ENCODE results near the gene RAI1. TPM values are rescaled to one million over a fixed set of nuclear protein-coding genes. Genes with fewer than 3 reads are reported as not detected.
A peak's percentile ranks its signal among the peaks of the same experiment; 100 is the strongest.

RAI1 gene
- total and polyA plus RNA-seq, 2 of the 13 experiments (the other 11 are each of a cell fraction or from before 2014, with no cell fraction given): 3.4 to 5.2 TPM

- FAIRE-seq: no peak
- no peak overlapping the region for H3K4me2 ChIP-seq (ENCODE audit: low read depth, low read length)
- H3K4me1 ChIP-seq (ENCODE audit: insufficient read depth, low read length): peaks cover 32% of the 10 kb centered on the region
- in situ Hi-C loops (cut with HindIII; ENCODE audit: extremely low pct_ligation_motif_present, low pct_unique_long_range_greater_than_20kb): loop anchor here (5.0 kb wide), 1 partner anchor 49 kb away; no protein-coding TSS in a partner anchor
- no peak overlapping the region for H2AFZ ChIP-seq (ENCODE audit: low read length)
- H3K9ac ChIP-seq (ENCODE audit: insufficient read depth, low read depth, low read length): no peak overlapping the region
- ATAC-seq: no peak
- no peak for DNase-seq (ENCODE audit: low spot score)
- no peaks in the 10 kb centered on the region for H3K9me3 ChIP-seq (ENCODE audit: low read length)
- no peak overlapping the region for H3K4me3 ChIP-seq (replicated peaks in 1 of 3; ENCODE audit: insufficient read depth in 1 of 3, low read depth in 2 of 3, low read length in 3 of 3)
- ChIA-PET CTCF (ENCODE audit: low intra/inter-chr PET ratio, low total read pairs) (interaction anchor here (3.6 kb wide), 1 partner anchor 46 kb away, joined by 53 read pairs; no protein-coding TSS in a partner anchor), POLR2A (interaction anchor here (1.5 kb wide), 1 partner anchor 24 kb away, joined by 5 read pairs; the partner anchor contains the start of gene SREBF1)
- no peaks in the 10 kb centered on the region for H3K79me2 ChIP-seq (ENCODE audit: insufficient read depth, low read length)
- H4K20me1 ChIP-seq (ENCODE audit: insufficient read depth, low read length): peaks cover 14% of the 10 kb centered on the region; the same call in 1 of the 2 replicates
- no CpG with 5 or more reads among the region's 16 CpGs for WGBS (ENCODE audit: low lambda C conversion rate)
- H3K36me3 ChIP-seq (replicated peaks in 1 of 2; ENCODE audit: control insufficient read depth in 1 of 2, insufficient read depth in 2 of 2, low read length in 2 of 2): peaks cover 41 to 50% of the 10 kb centered on the region in 2 experiments
- no TSS peak for BruUV-seq (replicated peaks)
- intact Hi-C loops (cut with micrococcal nuclease; ENCODE audit: unreplicated experiment): no loop called here
- TF ChIP-seq AGO2 (optimal IDR thresholded peaks at IDR 0.05; ENCODE audit: low read depth, low read length) (peak; percentile 24), ZSCAN21 (CRISPR knock-in tag; IDR thresholded peaks at IDR 0.05; ENCODE audit: borderline replicate concordance) (no peak), ZNF770 (CRISPR knock-in tag; IDR thresholded peaks at IDR 0.05) (no peak), AKAP8 (CRISPR knock-in tag; IDR thresholded peaks at IDR 0.05) (0 out of 2 replicates have a peak, but pooled peaks have one; percentile 19), ZFX (CRISPR knock-in tag; IDR thresholded peaks at IDR 0.05; ENCODE audit: low read depth) (0 out of 2 replicates have a peak, but pooled peaks have one; percentile 15)
- TF ChIP-seq, protein P1, sequence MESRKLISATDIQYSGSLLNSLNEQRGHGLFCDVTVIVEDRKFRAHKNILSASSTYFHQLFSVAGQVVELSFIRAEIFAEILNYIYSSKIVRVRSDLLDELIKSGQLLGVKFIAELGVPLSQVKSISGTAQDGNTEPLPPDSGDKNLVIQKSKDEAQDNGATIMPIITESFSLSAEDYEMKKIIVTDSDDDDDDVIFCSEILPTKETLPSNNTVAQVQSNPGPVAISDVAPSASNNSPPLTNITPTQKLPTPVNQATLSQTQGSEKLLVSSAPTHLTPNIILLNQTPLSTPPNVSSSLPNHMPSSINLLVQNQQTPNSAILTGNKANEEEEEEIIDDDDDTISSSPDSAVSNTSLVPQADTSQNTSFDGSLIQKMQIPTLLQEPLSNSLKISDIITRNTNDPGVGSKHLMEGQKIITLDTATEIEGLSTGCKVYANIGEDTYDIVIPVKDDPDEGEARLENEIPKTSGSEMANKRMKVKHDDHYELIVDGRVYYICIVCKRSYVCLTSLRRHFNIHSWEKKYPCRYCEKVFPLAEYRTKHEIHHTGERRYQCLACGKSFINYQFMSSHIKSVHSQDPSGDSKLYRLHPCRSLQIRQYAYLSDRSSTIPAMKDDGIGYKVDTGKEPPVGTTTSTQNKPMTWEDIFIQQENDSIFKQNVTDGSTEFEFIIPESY (CRISPR knock-in tag; IDR thresholded peaks at IDR 0.05): peak; percentile 59; the same call in 1 of the 2 replicates
- H3K27me3 ChIP-seq (ENCODE audit: control insufficient read depth in 1 of 2, insufficient read depth in 2 of 2, low read length in 2 of 2): no peaks in the 10 kb centered on the region
- no peak overlapping the region for H3K27ac ChIP-seq (ENCODE audit: extremely low read length, insufficient read depth, low read length)
Measured at GRCh38 chr17:17813725-17814095, 132.5 kb downstream of the RAI1 start.

Data from HepG2 (cell line).